Uterus (tissue), 2 donors: ENCODE results near the gene RGS7.

Experiments used
- CTCF ChIP-seq, 4 experiments: fragments of 200-600 bp in 2 of 4; fragments of 450-650 bp in 2 of 4; sonication (generic) in 2 of 4; IDR thresholded peaks; one replicate each; pipeline ENCODE4 v1.5.1; 2016 to 2019; ENCODE audit warnings: antibody characterized with exemption in 4 of 4, mild to moderate bottlenecking in 2 of 4, moderate library complexity in 1 of 4
- POLR2A ChIP-seq, 2 donors: fragments of 450-650 bp; IDR thresholded peaks; one replicate each; pipeline ENCODE4 v1.6.1; 2016; ENCODE audit warnings: antibody characterized with exemption in 2 of 2, mild to moderate bottlenecking in 1 of 2, moderate library complexity in 1 of 2

GRCh38 chr1:240905225-240905765 lies 451.7 kb downstream of the RGS7 start:
- no peak for TF ChIP-seq CTCF (IDR thresholded peaks at IDR 0.05)
- TF ChIP-seq POLR2A (IDR thresholded peaks at IDR 0.05), result no peak
